ENCODE results near the gene LTBP1.
A peak's percentile ranks its signal among the peaks of the same experiment; 100 is the strongest.

Gene LTBP1

DNA sequence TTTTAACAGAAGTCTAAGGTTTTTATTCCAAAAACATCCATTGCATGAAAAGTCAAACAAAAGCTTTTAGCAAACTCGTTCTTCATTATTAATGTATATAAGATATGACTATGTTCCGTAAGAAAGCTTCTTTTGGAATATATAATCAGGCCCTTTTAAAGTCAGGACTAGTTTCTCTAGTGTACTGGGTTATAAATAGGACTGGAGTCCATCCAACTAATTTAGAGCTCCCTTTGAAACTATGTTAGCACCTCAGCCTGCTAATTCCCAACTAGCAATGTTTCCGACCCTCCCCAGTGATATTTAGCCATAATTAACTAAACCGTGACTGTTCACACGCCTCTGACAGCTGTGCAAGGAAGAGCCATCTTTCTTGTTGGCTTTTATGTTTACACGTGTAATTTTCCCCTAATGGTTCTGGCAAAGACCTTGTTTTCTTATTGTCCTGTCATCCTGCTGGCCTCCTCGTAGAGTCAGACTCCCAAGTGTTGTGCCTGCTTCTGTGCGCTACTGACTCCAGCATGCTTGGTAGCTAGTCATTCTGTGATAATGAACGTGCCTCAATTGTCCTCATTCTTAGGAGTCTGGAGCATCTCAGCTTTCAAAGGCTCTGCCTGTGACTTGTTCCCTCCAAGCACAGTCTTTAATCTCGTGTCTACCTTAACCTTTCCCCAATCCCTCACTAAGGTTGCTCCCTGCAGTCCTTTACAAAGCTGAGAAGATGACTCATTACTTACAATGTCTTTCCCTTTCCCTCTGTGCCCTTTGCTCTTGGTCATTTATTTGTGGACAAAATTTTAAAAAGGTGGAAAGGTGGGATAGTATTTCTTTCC is 357.5 kb downstream of the LTBP1 start:
- H3K23ac ChIP-seq (ENCODE audit: low read length in 2 of 2) = no peak overlapping the region
- no peak overlapping the region for H3K27ac ChIP-seq (ENCODE audit: low read length, poor library complexity, severe bottlenecking)
- no peak overlapping the region for H3K14ac ChIP-seq (ENCODE audit: low read length in 2 of 2)
- no peaks in the 10 kb centered on the region for H3K9me3 ChIP-seq (ENCODE audit: control insufficient read depth, low read length)
- H4K91ac ChIP-seq (ENCODE audit: low read length) = no peak overlapping the region
- H2AFZ ChIP-seq (ENCODE audit: low read depth, low read length) = no peak overlapping the region
- DNase-seq = peak; percentile 5
- H3K4me2 ChIP-seq (ENCODE audit: low read length, poor library complexity, severe bottlenecking) = no peak overlapping the region
- H3K36me3 ChIP-seq (ENCODE audit: control insufficient read depth in 1 of 2, insufficient read depth in 2 of 2, low read depth in 1 of 2, low read length in 2 of 2) = peaks cover 0 to 66% of the 10 kb centered on the region in 2 experiments
- H2BK120ac ChIP-seq (ENCODE audit: low read depth, low read length) = no peak overlapping the region
- no peaks in the 10 kb centered on the region for H3K79me1 ChIP-seq (replicated peaks; ENCODE audit: low read length, poor library complexity, severe bottlenecking)
- H3K4ac ChIP-seq (ENCODE audit: low read depth in 1 of 2, low read length in 2 of 2) = no peak overlapping the region
- H2BK15ac ChIP-seq (ENCODE audit: low read depth, poor library complexity, severe bottlenecking) = no peak overlapping the region
- no peak overlapping the region for H4K8ac ChIP-seq (ENCODE audit: low read length)
- 89% methylated on average over 8 of the region's 10 CpGs for WGBS
- no peak overlapping the region for H3K18ac ChIP-seq (ENCODE audit: low read depth in 1 of 2, low read length in 2 of 2)
- no peak overlapping the region for H3K4me3 ChIP-seq (ENCODE audit: insufficient read depth in 1 of 2, low read depth in 1 of 2, low read length in 2 of 2)
- H3K9ac ChIP-seq (ENCODE audit: low read length) = no peak overlapping the region
- H2BK5ac ChIP-seq (ENCODE audit: low read depth, low read length, poor library complexity, severe bottlenecking) = no peak overlapping the region
- no peak overlapping the region for H2AK5ac ChIP-seq (ENCODE audit: low read length, severe bottlenecking)
- H3K4me1 ChIP-seq (ENCODE audit: control insufficient read depth, insufficient read depth, low read depth, low read length) = no peaks in the 10 kb centered on the region
- H2BK12ac ChIP-seq (ENCODE audit: low read length in 2 of 2) = no peak overlapping the region
- H3K27me3 ChIP-seq (ENCODE audit: control insufficient read depth in 1 of 2, insufficient read depth in 1 of 2, low read length in 2 of 2) = no peaks in the 10 kb centered on the region

DNA sequence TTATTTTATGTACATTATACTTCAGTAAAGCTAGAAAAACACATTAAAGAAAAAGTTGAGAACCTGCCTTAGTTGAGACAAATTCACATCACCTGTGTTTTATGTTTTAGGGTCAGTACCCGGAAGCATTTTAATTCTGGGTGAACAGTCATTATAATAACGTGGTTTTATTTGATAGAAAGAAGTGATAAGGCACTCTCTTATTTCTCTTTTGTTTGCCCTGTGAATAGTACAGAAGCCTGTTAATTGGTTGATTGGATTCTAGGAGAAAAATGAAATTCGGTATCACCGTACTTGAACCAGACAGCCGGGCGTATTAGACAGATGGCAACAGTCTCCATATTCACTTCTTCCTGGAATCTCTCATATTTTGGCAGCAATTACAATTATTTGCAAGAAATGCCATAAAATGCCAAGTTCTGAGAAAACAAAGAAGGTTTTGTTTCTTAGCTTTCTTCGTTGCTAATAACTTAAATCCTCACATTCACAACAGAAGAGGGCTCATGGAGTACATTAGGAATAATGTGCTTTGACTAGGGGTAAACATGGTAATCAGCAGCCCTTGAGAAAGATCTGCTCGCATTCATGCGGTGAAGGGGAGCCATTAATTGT is 361.0 kb downstream of the LTBP1 start:
- Histone ChIP-seq H3K27ac (ENCODE audit: low read length, poor library complexity, severe bottlenecking) (no peak overlapping the region), H3K4me1 (ENCODE audit: control insufficient read depth, insufficient read depth, low read depth, low read length) (no peaks in the 10 kb centered on the region), H3K23ac (ENCODE audit: low read length in 2 of 2) (no peak overlapping the region), H2BK12ac (ENCODE audit: low read length in 2 of 2) (no peak overlapping the region), H2BK120ac (ENCODE audit: low read depth, low read length) (no peak overlapping the region), H2AK5ac (ENCODE audit: low read length, severe bottlenecking) (no peak overlapping the region), H2AFZ (ENCODE audit: low read depth, low read length) (no peak overlapping the region), H3K79me1 (replicated peaks; ENCODE audit: low read length, poor library complexity, severe bottlenecking) (no peaks in the 10 kb centered on the region), H3K4ac (ENCODE audit: low read depth in 1 of 2, low read length in 2 of 2) (no peak overlapping the region), H3K4me2 (ENCODE audit: low read length, poor library complexity, severe bottlenecking) (no peak overlapping the region), H3K14ac (ENCODE audit: low read length in 2 of 2) (no peak overlapping the region), H4K91ac (ENCODE audit: low read length) (no peak overlapping the region), H3K9me3 (ENCODE audit: control insufficient read depth, low read length) (no peaks in the 10 kb centered on the region), H3K36me3 (ENCODE audit: control insufficient read depth in 1 of 2, insufficient read depth in 2 of 2, low read depth in 1 of 2, low read length in 2 of 2) (peaks cover 0 to 48% of the 10 kb centered on the region in 2 experiments), H2BK5ac (ENCODE audit: low read depth, low read length, poor library complexity, severe bottlenecking) (no peak overlapping the region), H4K8ac (ENCODE audit: low read length) (no peak overlapping the region), H3K9ac (ENCODE audit: low read length) (no peak overlapping the region), H3K27me3 (ENCODE audit: control insufficient read depth in 1 of 2, insufficient read depth in 1 of 2, low read length in 2 of 2) (no peaks in the 10 kb centered on the region), H3K4me3 (ENCODE audit: insufficient read depth in 1 of 2, low read depth in 1 of 2, low read length in 2 of 2) (no peak overlapping the region), H2BK15ac (ENCODE audit: low read depth, poor library complexity, severe bottlenecking) (no peak overlapping the region), H3K18ac (ENCODE audit: low read depth in 1 of 2, low read length in 2 of 2) (no peak overlapping the region)
- WGBS = 97% methylated on average over 8 of the region's 9 CpGs
- DNase-seq = no peak

DNA sequence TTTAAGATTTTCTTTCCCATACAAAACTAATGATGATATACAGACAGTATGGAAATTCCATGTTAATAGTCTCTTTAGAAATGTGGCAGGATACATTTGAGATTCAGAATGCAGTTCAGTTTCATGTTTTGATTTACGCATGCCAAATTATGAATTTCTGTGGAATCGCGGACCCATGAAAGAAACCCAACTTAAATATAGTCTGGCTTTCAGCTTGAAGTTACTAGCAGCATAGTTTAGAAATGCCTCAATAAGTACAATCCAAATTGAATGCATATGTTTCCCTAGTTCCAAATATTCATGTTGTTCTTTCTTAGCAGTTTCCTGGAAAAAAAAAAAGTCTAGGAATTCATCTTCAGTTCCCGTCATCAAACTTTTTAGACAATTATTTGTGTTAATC is 365.6 kb downstream of the LTBP1 start:
- Histone ChIP-seq H3K23ac (ENCODE audit: low read length in 2 of 2) (no peak overlapping the region), H3K4ac (ENCODE audit: low read depth in 1 of 2, low read length in 2 of 2) (no peak overlapping the region), H2BK120ac (ENCODE audit: low read depth, low read length) (no peak overlapping the region), H4K8ac (ENCODE audit: low read length) (no peak overlapping the region), H2BK5ac (ENCODE audit: low read depth, low read length, poor library complexity, severe bottlenecking) (no peak overlapping the region), H3K27me3 (ENCODE audit: control insufficient read depth in 1 of 2, insufficient read depth in 1 of 2, low read length in 2 of 2) (no peaks in the 10 kb centered on the region), H3K79me1 (replicated peaks; ENCODE audit: low read length, poor library complexity, severe bottlenecking) (no peaks in the 10 kb centered on the region), H2AK5ac (ENCODE audit: low read length, severe bottlenecking) (no peak overlapping the region), H4K91ac (ENCODE audit: low read length) (no peak overlapping the region), H2BK15ac (ENCODE audit: low read depth, poor library complexity, severe bottlenecking) (no peak overlapping the region), H3K27ac (ENCODE audit: low read length, poor library complexity, severe bottlenecking) (no peak overlapping the region), H3K9me3 (ENCODE audit: control insufficient read depth, low read length) (no peaks in the 10 kb centered on the region), H3K4me2 (ENCODE audit: low read length, poor library complexity, severe bottlenecking) (no peak overlapping the region), H2AFZ (ENCODE audit: low read depth, low read length) (no peak overlapping the region), H3K36me3 (ENCODE audit: control insufficient read depth in 1 of 2, insufficient read depth in 2 of 2, low read depth in 1 of 2, low read length in 2 of 2) (peaks cover 0 to 36% of the 10 kb centered on the region in 2 experiments), H3K9ac (ENCODE audit: low read length) (no peak overlapping the region), H3K4me1 (ENCODE audit: control insufficient read depth, insufficient read depth, low read depth, low read length) (no peaks in the 10 kb centered on the region), H3K4me3 (ENCODE audit: insufficient read depth in 1 of 2, low read depth in 1 of 2, low read length in 2 of 2) (peak overlapping the region in 1 of 2 experiments; percentile 48), H3K18ac (ENCODE audit: low read depth in 1 of 2, low read length in 2 of 2) (no peak overlapping the region), H2BK12ac (ENCODE audit: low read length in 2 of 2) (no peak overlapping the region), H3K14ac (ENCODE audit: low read length in 2 of 2) (no peak overlapping the region)
- no peak for DNase-seq
- 100% methylated on average over 3 of the region's 4 CpGs for WGBS

- Histone ChIP-seq H4K8ac (ENCODE audit: low read length) (no peak overlapping the region), H3K23ac (ENCODE audit: low read length in 2 of 2) (no peak overlapping the region), H3K4me3 (ENCODE audit: insufficient read depth in 1 of 2, low read depth in 1 of 2, low read length in 2 of 2) (peak overlapping the region in 1 of 2 experiments; percentile 48), H3K14ac (ENCODE audit: low read length in 2 of 2) (no peak overlapping the region), H3K4me2 (ENCODE audit: low read length, poor library complexity, severe bottlenecking) (no peak overlapping the region), H3K9me3 (ENCODE audit: control insufficient read depth, low read length) (no peaks in the 10 kb centered on the region), H3K18ac (ENCODE audit: low read depth in 1 of 2, low read length in 2 of 2) (no peak overlapping the region), H2BK5ac (ENCODE audit: low read depth, low read length, poor library complexity, severe bottlenecking) (no peak overlapping the region), H3K27me3 (ENCODE audit: control insufficient read depth in 1 of 2, insufficient read depth in 1 of 2, low read length in 2 of 2) (no peaks in the 10 kb centered on the region), H3K79me1 (replicated peaks; ENCODE audit: low read length, poor library complexity, severe bottlenecking) (no peaks in the 10 kb centered on the region), H3K36me3 (ENCODE audit: control insufficient read depth in 1 of 2, insufficient read depth in 2 of 2, low read depth in 1 of 2, low read length in 2 of 2) (peaks cover 0 to 31% of the 10 kb centered on the region in 2 experiments), H2AFZ (ENCODE audit: low read depth, low read length) (no peak overlapping the region), H2BK120ac (ENCODE audit: low read depth, low read length) (no peak overlapping the region), H3K27ac (ENCODE audit: low read length, poor library complexity, severe bottlenecking) (no peak overlapping the region), H3K4ac (ENCODE audit: low read depth in 1 of 2, low read length in 2 of 2) (no peak overlapping the region), H2BK12ac (ENCODE audit: low read length in 2 of 2) (no peak overlapping the region), H3K9ac (ENCODE audit: low read length) (no peak overlapping the region), H2BK15ac (ENCODE audit: low read depth, poor library complexity, severe bottlenecking) (no peak overlapping the region), H2AK5ac (ENCODE audit: low read length, severe bottlenecking) (no peak overlapping the region), H4K91ac (ENCODE audit: low read length) (no peak overlapping the region), H3K4me1 (ENCODE audit: control insufficient read depth, insufficient read depth, low read depth, low read length) (no peaks in the 10 kb centered on the region)
- WGBS = 97% methylated on average over 3 of the region's 3 CpGs
- no peak for DNase-seq
Observed at GRCh38 chr2:33313039-33313438, 366.3 kb downstream of the LTBP1 start.
